GM12865 (cell line): ENCODE data around the gene SLC22A23.

Source experiments
- DNase-seq: peaks from one replicate; pipeline ENCODE4 v3.0.0; 2010; ENCODE audit warnings: low read depth
- H3K4me3 ChIP-seq: 2 replicates; pipeline ENCODE4 v1.5.1; 2011; ENCODE audit warnings: mild to moderate bottlenecking, low read depth, low read length, control low read depth
- CTCF ChIP-seq: IDR thresholded peaks from 2 replicates; pipeline ENCODE4 v1.5.1; 2011; ENCODE audit warnings: low read length, control low read depth, low read depth, inconsistent platforms; ENCODE audit not compliant: insufficient read depth; ENCODE audit errors: missing control alignments

Gene SLC22A23

GRCh38 chr6:3351105-3351676 lies 105.7 kb downstream of the SLC22A23 start:
- no peak for TF ChIP-seq CTCF
- H3K4me3 ChIP-seq, result no peak overlapping the region
- DNase-seq, result no peak

GRCh38 chr6:3350252-3350796 lies 106.5 kb downstream of the SLC22A23 start:
- no peak for TF ChIP-seq CTCF
- no peak for DNase-seq
- no peak overlapping the region for H3K4me3 ChIP-seq

GRCh38 chr6:3349388-3350251 lies 107.2 kb downstream of the SLC22A23 start:
- TF ChIP-seq CTCF, result no peak
- H3K4me3 ChIP-seq, result no peak overlapping the region
- no peak for DNase-seq

- no peak for DNase-seq
- TF ChIP-seq CTCF, result no peak
- no peak overlapping the region for H3K4me3 ChIP-seq
These were observed 108.0 kb downstream of the SLC22A23 start for GRCh38 chr6:3348821-3349220.

- no peak for DNase-seq
- no peak overlapping the region for H3K4me3 ChIP-seq
- no peak for TF ChIP-seq CTCF
These were observed 109.0 kb downstream of the SLC22A23 start for GRCh38 chr6:3347826-3348225.

GRCh38 chr6:3347247-3347646 lies 109.6 kb downstream of the SLC22A23 start:
- no peak for DNase-seq
- no peak for TF ChIP-seq CTCF
- no peak overlapping the region for H3K4me3 ChIP-seq
